Mammary epithelial cell (primary cell): Measurements from ENCODE around the gene RNF11.
A peak's percentile ranks its signal among the peaks of the same experiment; 100 is the strongest.

Experiments
- EZH2 ChIP-seq: IDR thresholded peaks from 2 replicates; pipeline ENCODE4 v1.6.1; 2012; ENCODE audit warnings: low read length, inconsistent platforms, borderline replicate concordance
- TF ChIP-seq, protein P1 (sequence below), 2 donors: IDR thresholded peaks in 1 of 2; conservative IDR thresholded peaks in 1 of 2; 2 replicates each; pipeline ENCODE4 v1.5.1; 2011 to 2012; ENCODE audit warnings: inconsistent platforms in 2 of 2, low read length in 2 of 2, mild to moderate bottlenecking in 2 of 2, control low read depth in 1 of 2, low read depth in 1 of 2; ENCODE audit not compliant: insufficient read depth in 1 of 2; ENCODE audit errors: extremely low read depth in 1 of 2

DNA sequence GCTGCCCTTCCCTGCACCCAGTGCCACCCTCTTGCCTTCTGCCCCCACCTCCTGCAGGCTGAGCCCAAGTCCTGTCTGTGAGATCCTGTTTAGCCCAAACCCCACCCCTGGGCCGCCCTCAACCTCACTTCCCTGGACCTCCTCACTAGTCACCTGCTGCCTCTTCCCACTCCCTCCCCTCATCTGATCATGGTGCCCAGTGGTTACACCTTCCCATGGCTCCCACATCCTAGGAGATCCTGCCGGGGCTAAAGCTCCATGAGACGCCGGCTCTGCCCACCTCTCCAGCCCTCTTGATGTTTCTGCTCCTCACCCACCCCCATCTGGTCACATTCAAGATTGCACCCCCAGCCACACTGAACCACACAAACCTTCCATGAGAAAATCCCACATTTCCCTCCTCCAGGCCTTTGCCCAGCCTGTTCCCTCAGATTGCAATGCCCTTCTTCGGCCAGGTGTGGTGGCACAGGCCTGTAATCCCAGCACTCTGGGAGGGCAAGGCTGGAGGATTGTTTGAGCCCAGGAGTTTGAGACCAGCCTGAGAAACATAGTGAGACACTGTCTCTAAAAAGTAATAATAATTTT is 77.3 kb downstream of the RNF11 start:
- TF ChIP-seq, protein P1, sequence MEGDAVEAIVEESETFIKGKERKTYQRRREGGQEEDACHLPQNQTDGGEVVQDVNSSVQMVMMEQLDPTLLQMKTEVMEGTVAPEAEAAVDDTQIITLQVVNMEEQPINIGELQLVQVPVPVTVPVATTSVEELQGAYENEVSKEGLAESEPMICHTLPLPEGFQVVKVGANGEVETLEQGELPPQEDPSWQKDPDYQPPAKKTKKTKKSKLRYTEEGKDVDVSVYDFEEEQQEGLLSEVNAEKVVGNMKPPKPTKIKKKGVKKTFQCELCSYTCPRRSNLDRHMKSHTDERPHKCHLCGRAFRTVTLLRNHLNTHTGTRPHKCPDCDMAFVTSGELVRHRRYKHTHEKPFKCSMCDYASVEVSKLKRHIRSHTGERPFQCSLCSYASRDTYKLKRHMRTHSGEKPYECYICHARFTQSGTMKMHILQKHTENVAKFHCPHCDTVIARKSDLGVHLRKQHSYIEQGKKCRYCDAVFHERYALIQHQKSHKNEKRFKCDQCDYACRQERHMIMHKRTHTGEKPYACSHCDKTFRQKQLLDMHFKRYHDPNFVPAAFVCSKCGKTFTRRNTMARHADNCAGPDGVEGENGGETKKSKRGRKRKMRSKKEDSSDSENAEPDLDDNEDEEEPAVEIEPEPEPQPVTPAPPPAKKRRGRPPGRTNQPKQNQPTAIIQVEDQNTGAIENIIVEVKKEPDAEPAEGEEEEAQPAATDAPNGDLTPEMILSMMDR (conservative IDR thresholded peaks at IDR 0.05 in 1 of 2, IDR thresholded peaks at IDR 0.05 in 1 of 2; ENCODE audit: extremely low read depth in 1 of 2, insufficient read depth in 1 of 2, low read depth in 1 of 2, low read length in 2 of 2) = peak in 1 of 2 donors; percentile 6
- no peak for TF ChIP-seq EZH2
